HCT116 (cell line): ENCODE measurements around the gene RCBTB1.

Experiments used
- ATF3 ChIP-seq: IDR thresholded peaks from 2 replicates; pipeline ENCODE4 v1.6.1; 2012
- CEBPB ChIP-seq: IDR thresholded peaks from 2 replicates; pipeline ENCODE4 v1.6.1; 2012; ENCODE audit warnings: low read depth
- CTCF ChIP-seq, 3 experiments: fragments of 200-600 bp in 1 of 3; sonication (generic) in 1 of 3; IDR thresholded peaks in 2 of 3; conservative IDR thresholded peaks in 1 of 3; 2 replicates each; pipeline ENCODE4 v1.5.1; 2012 to 2017; ENCODE audit warnings: low read depth in 2 of 3, low read length in 2 of 3, antibody characterized with exemption in 1 of 3, borderline replicate concordance in 1 of 3, control low read depth in 1 of 3, mild to moderate bottlenecking in 1 of 3, mixed read lengths in 1 of 3, mixed run types in 1 of 3, moderate library complexity in 1 of 3; ENCODE audit not compliant: insufficient read depth in 1 of 3
- EZH2 ChIP-seq: fragments of 200-600 bp; sonication (generic); IDR thresholded peaks from 2 replicates; pipeline ENCODE4 v1.6.1; 2017; ENCODE audit warnings: antibody characterized with exemption, mixed run types
- JUND ChIP-seq: IDR thresholded peaks from 2 replicates; pipeline ENCODE4 v1.6.1; 2012
- POLR2A ChIP-seq: IDR thresholded peaks from 2 replicates; pipeline ENCODE4 v1.7.0; 2011; ENCODE audit warnings: borderline replicate concordance; ENCODE audit not compliant: insufficient read depth, insufficient read length; ENCODE audit errors: extremely low read depth
- REST ChIP-seq: IDR thresholded peaks from 2 replicates; pipeline ENCODE4 v1.6.1; 2012; ENCODE audit warnings: low read depth
- ZFX ChIP-seq: fragments of 450-650 bp; IDR thresholded peaks from 2 replicates; pipeline ENCODE4 v1.6.1; 2017

- no peak for TF ChIP-seq JUND
- TF ChIP-seq EZH2 = no peak
- TF ChIP-seq ZFX = no peak
- no peak for TF ChIP-seq CTCF (IDR thresholded peaks at IDR 0.05 in 2 of 3, conservative IDR thresholded peaks at IDR 0.05 in 1 of 3; ENCODE audit: borderline replicate concordance in 1 of 3, insufficient read depth in 1 of 3, low read depth in 2 of 3, low read length in 2 of 3)
- TF ChIP-seq ATF3 = no peak
- no peak for TF ChIP-seq REST
- TF ChIP-seq POLR2A = no peak
- TF ChIP-seq CEBPB = no peak
Measured at GRCh38 chr13:49622174-49622946, 37.0 kb upstream of the RCBTB1 start.
